HG03280 (cell line): ENCODE results near the gene PARP1.

ENCODE experiments used
- ATAC-seq: cut with Tn5 transposase; IDR thresholded peaks from one replicate; pipeline ENCODE4 v1.9.1; 2021; ENCODE audit warnings: mild to moderate bottlenecking, moderate library complexity; ENCODE audit not compliant: unreplicated experiment

Gene PARP1

DNA sequence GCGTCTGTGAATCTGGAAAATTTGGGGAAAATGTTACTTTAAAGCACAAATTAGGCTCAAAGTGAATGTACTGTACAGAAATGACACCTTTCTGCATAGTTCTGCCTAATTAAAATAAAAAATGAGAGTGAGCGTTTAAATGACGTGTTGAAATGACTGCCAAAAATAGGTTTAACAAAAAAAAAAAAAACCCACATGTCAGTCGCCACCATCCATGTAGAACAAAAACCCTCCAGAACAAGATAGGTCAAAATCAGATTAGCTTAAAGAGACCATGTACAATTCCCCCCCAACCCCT is 745 bp downstream of the PARP1 start:
- ATAC-seq = no peak

DNA sequence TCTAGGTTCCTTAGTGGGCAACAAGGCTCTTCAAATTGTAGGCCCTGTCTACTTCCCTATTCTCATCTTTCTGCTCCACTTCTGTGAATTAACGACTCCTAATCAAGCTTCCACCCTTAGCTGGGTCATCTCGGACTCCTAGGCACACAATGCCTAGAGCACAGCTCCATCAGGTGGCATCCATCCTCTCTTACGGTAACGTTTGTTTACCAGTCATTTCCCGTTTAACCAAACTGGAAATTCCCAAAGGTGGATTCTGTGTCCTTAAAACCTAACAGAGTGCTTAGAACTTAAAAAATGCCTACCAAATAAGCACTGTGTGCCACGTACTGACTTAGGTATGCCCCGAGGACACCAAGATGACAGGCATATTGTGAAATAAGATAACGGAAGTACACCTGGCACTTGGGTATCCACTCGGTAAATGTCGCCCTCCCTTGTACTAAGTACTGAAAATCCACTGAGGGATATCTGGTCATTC is 1.5 kb downstream of the PARP1 start:
- no peak for ATAC-seq

DNA sequence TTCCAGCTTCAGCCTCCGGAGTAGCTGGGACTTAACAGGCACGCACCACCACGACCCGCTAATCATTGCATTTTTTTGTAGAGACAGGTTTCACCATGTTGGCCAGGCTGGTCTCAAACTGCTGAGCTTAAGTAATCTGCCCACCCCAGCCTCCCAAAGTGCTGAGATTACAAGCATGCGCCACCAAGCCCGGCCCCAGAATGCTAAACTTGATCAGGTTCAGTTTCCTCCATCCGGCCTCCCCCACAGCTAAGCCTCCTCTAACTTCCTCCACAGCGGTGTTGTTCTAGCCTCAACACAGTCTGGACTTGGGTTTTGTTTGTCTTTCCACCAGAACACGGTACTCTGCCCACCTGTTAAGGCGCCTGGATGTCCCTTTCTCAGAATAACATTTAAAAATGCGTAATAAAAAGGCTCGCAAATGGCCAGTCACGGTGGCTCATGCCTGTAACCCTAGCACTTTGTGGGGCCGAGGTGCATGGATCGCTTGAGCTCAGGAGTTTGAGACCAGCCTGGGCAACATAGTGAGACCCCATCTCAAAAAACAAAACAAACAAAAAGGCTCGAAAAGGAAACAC is 2.4 kb downstream of the PARP1 start:
- no peak for ATAC-seq

DNA sequence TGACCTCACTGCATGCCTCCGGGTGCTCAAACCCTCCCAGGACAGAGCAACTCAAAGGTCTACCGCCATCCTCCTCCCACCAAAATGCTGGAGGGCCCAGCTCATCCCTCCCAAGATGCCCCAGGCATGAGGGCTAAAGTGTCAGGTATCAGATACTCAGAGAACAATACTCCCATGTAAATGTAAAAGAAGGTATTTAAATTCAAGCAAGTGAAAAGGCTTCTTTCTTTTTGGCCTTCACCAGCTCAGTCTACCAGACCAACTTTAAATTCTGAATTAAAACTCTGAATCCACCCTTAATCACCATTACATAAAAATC is 3.0 kb downstream of the PARP1 start:
- no peak for ATAC-seq

DNA sequence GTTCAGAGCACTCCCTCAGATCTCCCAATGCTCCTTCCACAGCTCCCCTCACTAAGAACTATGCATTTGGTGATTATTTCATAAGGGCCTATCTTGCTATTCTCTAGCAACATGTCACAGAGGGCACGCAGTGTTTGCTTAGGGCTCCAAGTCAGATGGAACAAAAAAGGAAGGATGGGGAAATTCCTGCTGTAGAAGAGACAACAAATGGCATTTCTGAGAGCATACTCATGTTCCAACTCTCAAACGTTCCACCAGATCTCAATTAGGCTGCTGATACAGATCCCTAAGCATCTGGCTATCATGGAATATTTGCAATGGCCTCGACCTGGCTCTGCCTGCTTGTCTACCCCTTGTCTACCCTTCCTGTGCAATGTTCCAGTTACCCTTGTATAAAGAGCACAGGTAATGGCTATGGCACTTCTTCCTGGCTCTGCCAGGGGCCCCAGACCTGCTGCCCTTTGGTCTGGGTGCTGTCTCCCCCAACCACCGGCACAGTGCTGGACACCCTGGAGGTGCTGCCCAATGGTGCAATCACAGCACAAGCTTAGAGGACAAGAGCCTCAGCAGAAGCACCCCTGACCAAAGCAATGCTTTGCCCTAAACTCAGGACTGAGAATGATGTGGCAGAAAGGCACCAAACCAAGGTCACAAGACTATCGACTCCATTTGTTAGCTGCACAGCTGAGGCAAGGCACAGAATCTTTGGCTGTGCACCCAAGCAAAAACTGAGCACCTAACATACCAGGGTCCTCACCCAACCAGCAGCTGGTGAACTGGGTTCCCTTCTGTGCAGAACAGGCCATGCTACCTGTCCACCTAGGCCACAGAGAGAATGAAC is 3.6 kb downstream of the PARP1 start:
- ATAC-seq = no peak

DNA sequence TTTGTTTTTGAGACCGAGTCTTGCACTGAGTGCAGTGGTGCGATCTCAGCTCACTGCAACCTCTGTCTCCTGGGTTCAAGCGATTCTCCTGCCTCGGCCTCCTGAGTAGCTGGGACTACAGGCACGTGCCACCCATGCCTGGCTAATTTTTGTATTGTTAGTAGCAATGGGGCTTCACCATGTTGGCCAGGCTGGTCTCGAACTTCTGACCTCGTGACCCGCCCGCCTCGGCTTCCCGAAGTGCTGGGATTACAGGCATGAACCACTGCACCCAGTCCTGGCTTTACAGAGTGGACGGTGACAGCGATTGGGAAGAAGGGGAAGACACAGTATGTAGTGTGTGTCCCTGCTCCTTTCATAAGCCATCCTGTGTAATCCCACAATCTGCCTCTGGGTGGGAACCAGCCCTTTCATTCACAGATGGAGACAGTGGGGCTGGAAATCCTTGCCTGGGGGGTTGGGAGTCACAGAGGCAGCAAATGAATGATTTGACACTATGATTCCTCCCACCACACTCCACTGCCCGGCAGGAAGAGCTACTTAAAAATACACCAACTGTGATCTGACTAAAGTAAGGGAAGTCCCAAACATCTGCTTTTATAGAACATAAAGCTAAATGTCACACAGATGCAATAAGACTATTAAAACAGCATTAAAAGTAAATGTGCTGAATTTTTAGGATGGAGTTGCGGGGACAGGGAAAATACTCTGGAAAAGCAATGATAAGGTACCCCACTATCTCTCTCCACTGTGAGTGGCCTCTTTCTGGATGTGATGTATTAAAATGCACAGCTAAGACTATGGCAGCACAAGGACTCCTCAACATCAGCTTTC is 4.5 kb downstream of the PARP1 start:
- no peak for ATAC-seq

DNA sequence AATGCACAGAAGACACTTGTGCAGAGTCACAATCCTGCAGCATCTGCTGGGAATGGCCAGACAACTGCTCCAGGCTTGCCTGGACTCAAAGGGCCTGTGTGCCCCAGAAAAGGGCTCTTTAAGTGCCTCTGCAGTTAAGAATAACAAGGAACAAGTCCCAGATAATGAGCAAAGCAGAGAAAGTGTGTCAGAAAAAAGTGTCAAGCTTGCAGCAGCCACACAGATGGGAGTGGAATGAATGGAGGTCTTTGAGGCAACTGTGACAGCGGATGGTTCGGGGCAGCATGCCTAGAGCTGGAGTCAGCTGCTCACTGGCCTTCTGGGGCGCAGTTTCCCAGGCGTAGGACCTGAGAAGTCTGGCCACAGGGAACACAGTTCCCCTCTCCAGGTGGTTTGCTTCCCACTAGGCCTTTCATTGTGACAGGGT is 5.1 kb downstream of the PARP1 start:
- no peak for ATAC-seq

DNA sequence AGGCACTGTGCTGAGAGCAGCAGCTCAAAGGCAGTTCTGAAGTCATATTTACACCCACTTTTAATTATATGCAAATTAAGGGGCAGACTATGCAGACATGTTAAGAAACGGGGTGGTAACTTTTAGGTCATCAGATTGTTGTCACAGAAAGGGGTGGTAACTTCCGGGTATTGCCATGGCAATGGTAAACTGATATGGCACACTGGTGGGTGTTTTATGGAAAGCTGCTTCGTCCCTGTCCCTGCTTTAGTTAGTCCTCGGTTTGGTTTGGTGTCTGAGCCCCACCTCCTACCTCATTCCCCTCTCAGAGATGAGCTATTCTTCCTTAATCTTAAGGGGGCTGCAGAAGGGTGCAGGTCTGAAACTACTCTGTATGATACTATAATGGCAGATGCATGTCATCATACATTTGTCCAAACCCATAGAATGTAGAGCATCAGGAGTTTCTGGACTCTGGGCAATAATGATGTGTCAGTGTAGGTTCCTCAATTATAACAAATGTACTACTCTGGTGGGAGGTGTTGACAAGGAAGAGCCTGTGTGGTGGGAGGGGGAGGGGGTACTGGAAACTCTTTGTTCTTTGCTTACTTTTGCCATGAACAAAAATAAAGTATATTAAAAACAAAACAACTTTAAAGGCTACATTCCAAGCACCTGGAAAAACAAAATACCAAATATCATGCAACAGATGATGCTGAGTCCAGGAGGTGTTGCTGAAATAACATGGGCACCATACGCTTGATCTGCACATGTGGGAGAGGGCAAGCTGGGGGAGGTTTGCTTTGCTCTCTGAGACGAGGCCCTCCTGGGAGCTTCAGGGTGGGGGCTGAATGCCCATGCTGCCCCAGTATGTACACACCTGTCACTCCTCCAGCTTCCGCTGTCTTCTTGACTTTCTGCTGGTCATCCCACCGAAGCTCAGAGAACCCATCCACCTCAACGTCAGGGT is 6.3 kb downstream of the PARP1 start:
- no peak for ATAC-seq

DNA sequence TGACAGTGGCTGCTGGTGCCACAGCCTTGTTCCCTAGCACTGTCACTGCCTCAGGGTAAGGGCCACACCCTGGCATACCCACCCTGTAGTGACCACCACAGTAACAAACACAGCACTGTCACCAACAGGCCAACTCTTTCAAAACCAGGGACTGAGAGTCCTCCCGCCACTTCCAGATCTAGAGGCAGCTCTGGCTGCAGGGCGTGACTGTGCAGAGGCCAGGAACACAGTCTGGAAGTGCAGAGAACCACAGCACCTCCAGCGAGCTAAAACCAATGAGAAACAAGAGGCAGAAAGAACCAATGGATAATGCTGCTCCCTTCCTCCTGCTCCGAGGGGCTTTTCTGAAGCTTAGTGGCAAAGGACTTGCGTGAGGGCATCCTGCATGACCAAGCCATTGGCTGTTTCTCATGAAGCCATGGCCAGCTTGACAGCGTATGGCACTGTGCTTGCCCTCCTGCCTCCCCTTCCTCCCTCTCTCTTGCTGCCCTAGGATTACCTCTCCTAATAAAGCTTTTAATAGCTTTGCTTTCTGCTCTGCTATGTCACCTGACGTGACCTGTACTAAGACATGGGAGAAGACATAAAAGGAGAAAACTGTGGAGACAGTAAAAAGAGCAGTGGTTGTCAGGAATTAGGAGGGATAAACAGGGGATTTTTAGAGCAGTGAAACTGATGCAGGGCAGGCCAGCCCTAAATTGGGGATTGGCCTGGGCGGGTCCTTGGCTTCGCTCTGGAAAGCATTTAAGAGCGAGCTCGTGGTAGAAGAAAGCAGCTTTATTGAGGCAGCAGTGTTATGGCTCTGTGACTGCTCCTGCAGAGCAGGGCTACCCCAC is 7.2 kb downstream of the PARP1 start:
- no peak for ATAC-seq

DNA sequence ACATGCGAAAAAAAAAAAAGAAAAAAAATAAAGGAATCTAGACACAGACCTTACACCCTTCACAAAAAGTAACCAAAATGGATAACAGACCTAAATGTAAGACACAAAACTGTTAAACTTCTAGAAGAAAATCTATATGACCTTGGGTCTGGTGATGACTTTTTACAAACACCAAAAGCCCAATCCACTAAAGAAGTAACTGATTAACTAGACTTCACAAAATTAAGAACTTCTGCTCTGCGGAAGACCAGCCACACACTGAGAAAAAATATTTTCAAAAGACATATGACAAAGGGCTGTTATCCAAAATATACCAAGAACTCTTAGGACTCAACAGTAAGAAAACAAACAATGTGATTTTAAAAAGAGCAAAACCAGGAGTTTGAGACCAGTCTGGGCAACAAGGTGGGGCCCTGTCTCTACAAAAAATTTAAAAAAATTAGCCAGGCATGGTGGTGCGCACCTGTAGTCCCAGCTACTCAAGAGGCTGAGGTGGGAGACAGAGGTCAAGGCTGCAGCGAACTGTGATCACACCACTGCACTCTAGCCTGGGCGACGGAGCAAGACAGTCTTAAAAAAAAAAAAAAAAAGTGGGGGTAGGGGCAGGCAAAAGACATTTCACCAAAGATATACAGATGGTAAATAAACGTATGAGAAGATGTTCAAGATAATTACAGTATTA is 9.8 kb downstream of the PARP1 start:
- no peak for ATAC-seq

DNA sequence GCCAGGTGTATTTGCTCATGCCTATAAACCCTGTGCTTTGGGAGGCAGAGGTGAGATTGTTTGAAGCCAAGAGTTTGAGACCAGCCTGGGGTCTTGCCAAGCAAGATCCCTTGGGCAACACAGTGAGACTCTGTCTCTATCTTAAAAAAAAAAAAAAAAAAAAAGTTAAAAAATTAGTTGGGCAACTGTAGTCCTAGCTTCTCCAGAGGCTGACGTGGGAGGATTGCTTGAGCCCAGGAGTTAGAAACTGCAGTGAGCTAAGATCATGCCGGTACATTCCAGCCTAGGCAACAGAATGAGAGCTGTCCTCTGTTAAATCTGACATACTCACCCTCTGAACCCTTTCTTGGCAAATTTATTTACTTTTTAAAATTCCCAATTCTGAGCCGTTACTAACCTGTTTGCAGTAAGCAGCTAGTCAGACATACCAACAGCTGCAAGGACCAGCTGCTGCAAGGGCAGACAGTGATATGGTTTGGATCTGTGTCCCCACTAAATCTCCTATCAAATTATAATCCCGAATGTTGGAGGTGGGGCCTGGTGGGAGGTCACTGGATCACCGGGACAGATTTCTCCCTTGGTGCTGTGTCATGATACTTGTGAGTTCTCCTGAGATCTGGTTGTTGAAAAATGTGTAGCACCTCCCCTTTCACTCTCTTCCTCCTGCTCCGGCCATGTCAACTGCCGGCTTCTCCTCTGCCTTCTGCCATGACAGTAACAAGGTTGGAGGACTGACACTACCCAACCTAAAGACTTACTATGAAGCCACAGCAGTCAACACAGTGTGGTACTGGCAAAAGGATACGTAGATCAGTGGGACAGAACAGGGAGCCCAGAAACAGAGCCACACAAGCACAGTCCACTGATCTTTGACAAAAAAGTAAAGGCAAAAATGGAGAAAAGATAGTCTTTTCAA is 10.6 kb downstream of the PARP1 start:
- ATAC-seq = no peak

DNA sequence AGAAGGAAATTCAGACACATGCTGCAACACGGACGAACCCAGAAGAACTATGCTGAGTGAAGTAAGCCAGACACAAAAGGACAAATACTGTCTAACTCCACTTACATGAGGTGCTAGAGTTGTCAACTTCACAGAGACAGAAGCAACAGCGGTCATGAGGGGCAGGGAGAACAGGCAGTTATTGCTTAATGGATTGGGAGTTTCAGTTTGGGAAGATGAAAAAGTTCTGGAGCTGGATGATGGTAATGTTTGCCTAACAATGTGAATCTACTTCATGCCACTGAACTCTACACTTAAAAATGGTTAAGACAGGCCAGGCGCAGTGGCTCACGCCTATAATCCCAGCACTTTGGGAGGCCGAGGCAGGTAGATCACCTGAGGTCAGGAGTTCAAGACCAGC is 12.1 kb downstream of the PARP1 start:
- no peak for ATAC-seq

DNA sequence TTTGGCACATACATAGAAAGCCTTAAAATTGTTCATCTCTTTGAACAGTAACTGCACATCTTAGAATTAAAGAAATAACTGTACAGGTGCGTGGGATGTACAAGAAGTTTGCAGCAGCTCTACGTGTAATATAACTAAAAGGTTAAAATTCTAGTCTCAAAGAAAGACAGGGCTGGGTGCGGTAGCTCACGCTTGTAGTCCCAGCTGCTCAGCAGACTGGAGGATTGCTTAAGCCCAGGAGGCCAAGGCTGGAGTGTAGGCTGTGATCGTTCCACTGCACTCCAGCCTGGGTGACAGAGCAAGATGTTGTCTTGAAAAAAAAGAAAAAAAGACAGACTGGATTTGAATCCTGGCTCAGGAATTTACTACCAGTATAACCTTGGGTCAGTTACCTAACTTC is 13.4 kb downstream of the PARP1 start:
- ATAC-seq = no peak

DNA sequence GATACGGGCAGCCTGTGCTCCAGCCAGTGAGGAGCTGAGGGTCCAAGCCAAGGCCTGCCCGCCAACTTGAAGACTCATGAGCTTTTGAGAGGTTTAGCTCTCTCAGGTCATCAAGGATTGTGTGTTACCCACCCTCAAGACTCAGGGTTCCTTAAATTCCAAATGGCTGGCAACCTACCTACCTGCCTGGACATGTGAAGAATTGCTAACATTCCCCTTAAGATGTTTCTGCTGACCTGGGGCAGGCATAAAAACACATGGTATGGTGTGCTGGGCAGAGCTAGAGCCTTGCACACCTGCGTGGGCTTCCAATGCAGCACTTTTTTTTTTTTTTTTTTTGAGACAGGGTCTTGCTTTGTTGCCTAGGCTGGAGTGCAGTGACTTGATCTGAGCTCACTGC is 17.2 kb downstream of the PARP1 start:
- ATAC-seq = no peak

DNA sequence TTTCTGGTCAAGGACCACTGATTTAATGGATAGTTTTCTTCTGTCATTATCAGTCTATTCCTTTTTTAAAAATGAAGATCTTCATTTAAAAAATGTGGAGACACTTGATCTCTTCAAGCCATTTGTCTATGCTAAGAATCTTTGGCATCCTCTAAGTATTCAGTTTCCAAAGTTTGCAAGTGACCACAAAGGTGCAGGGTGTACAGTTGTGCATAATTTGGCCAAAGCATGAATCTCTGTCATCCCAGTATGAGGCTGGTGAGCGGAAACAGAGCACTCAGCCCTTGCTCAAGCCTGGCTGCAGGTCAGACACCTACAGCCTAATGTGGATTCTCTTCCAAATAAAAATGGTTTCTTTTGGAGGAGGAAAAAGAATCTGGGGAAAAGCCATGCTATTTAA is 19.8 kb downstream of the PARP1 start:
- no peak for ATAC-seq

DNA sequence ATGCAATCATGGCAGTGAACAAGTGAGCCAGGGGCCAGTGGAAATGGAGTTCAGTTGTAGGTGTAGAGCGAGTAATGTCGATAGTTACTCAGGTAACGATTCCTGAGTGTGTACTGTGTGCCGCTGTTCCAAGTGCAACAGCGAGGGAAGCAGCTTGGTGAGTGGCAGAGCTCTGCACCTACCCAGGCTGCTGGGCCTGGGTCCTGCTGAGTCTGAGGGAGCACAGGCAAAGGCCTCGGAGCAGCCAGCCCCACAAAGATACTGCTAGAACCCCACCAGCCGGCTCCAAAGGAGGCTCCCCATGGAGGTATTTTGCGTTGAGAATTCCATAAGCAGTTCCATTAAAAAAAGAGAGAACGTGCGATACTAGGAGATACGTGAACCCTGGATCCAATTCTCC is 23.2 kb downstream of the PARP1 start:
- no peak for ATAC-seq

DNA sequence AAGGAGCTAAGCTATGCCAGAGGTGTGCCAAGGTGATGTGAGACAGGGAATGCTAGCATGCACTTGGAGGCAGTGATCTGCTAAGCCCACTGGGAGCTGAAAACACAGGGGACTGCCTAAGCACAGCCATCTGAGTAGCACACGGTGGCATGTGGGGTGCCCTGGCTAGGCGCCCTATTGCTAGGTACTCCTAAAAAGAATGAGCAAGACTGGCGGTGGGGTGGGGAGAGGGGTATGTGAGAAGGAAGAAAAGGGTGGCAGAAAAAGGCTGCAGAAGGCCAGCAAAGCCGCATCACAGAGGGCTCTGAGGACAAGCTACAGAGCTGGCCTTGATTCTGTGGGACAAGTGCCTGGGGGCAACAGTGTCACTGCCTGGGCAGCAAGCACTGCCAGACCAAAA is 23.9 kb downstream of the PARP1 start:
- no peak for ATAC-seq

DNA sequence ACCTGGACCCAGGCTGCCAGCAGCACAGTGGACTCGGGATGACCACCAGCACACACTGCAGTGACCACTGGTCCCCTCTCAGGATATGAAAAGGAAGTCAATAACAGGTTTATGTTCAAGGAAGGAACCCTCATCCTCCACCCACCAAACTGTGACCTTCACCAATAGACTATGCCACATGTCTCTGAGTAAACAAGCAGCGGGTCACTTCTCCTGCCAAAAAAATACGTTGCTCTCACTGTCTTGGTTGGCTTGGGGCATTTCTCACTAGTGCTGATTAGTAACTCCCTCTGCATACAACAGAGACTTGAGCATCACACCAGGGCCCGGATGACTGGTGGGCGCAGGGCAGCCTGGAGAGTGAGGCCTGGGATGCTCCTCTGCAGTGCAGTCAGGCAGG is 25.9 kb downstream of the PARP1 start:
- ATAC-seq = no peak
